ENCODE data around the gene KCNMA1. TPM values are rescaled to one million over a fixed set of nuclear protein-coding genes. Genes with fewer than 3 reads are reported as not detected.

The KCNMA1 gene
- total and polyA plus RNA-seq, 10 of the 15 experiments (the other 5 are each of a cell fraction or from before 2014, with no cell fraction given) = 8.5 to 77.0 (median 21.3) TPM

DNA sequence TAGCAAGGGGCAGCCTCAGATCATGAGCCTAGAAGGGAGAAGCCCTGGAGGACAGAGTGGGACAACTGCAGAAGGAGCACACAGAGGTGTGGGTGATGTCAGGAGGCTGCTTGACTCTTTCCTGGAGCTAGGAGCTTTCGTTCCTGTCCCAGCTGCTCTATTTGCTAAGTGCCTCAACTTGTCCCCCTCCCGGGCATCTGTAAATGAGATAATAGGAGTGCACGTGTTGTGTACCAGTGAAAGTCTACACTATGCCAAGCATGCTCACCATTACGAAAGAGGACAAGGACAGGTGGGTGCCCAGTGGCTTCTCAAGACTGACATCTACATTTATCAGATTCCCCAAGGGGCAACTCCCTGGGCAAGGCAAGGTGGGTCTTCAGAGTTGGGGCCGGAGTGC lies 162.7 kb downstream of the KCNMA1 start (continued):
- TF ChIP-seq CEBPB (IDR thresholded peaks at IDR 0.05; ENCODE audit: borderline replicate concordance in 1 of 2, low read depth in 2 of 2, low read length in 2 of 2) (no peak), TAF1 (IDR thresholded peaks at IDR 0.05; ENCODE audit: borderline replicate concordance, low read depth, low read length) (no peak), SMAD5 (IDR thresholded peaks at IDR 0.05; ENCODE audit: low read depth) (no peak), SMARCA5 (IDR thresholded peaks at IDR 0.05) (no peak), HDAC2 (IDR thresholded peaks at IDR 0.05) (no peak), ZNF622 (IDR thresholded peaks at IDR 0.05) (no peak), MYB (IDR thresholded peaks at IDR 0.05; ENCODE audit: borderline replicate concordance, low read depth, low read length) (no peak)

DNA sequence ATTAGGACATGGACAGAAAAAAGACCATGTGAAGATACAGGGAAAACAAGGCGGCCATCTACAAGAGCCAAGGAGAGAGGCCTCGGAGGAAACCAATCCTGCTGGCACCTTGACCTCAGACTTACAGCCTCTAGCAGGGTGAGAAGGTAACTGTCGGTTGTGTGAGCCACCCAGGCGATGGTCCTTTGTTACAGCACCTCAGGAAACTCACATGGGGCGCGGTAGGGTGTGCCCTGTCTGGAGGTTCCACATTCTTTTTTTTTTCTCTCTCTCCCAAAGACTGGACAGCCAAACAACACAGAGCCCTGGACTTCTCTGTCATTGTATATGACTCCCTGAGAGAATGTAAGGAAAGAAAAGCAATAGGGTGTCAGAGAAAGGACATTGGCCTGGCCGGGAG lies 163.2 kb downstream of the KCNMA1 start:
- intact Hi-C loops (cut with micrococcal nuclease; ENCODE audit: unreplicated experiment) = no loop called here
- no peak for FAIRE-seq
- Histone ChIP-seq H3K36me3 (ENCODE audit: control insufficient read depth in 2 of 2, insufficient read depth in 2 of 2, low read length in 1 of 2) (no peaks in the 10 kb centered on the region), H2AFZ (ENCODE audit: control insufficient read depth, low read depth, low read length) (no peak overlapping the region), H3K27me3 (replicated peaks in 1 of 2; ENCODE audit: control insufficient read depth in 2 of 2, insufficient read depth in 2 of 2, low read length in 1 of 2) (no peaks in the 10 kb centered on the region), H3K4me1 (ENCODE audit: control insufficient read depth, insufficient read depth, low read length) (no peaks in the 10 kb centered on the region), H3K4me2 (ENCODE audit: control insufficient read depth, insufficient read depth) (no peak overlapping the region), H4K20me1 (ENCODE audit: control insufficient read depth, insufficient read depth) (no peaks in the 10 kb centered on the region), H3K9me3 (replicated peaks; ENCODE audit: control insufficient read depth, insufficient read depth, low read length) (no peaks in the 10 kb centered on the region), H3K27ac (ENCODE audit: control insufficient read depth, insufficient read depth) (no peak overlapping the region), H3K79me2 (ENCODE audit: control insufficient read depth, insufficient read depth, low read length) (no peaks in the 10 kb centered on the region), H3K9ac (ENCODE audit: control insufficient read depth, insufficient read depth, low read length) (no peak overlapping the region), H3K4me3 (no peak overlapping the region)
- ATAC-seq = no peak
- ChIA-PET CTCF (no interaction called here), SMC1A (ENCODE audit: uncharacterized antibody, unreplicated experiment) (interaction anchor here (0.5 to 0.7 kb wide), 2 partner anchors 15 to 284 kb away, joined by 3 read pairs; no protein-coding TSS in a partner anchor), RAD21 (ENCODE audit: unreplicated experiment) (no interaction called here), POLR2A (no interaction called here)
- DNase-seq (ENCODE audit: low read depth, low spot score) = no peak
- no peak for TF ChIP-seq MEF2A (IDR thresholded peaks at IDR 0.05; ENCODE audit: insufficient read depth, low read depth, low read length)
- TF ChIP-seq, protein P1, sequence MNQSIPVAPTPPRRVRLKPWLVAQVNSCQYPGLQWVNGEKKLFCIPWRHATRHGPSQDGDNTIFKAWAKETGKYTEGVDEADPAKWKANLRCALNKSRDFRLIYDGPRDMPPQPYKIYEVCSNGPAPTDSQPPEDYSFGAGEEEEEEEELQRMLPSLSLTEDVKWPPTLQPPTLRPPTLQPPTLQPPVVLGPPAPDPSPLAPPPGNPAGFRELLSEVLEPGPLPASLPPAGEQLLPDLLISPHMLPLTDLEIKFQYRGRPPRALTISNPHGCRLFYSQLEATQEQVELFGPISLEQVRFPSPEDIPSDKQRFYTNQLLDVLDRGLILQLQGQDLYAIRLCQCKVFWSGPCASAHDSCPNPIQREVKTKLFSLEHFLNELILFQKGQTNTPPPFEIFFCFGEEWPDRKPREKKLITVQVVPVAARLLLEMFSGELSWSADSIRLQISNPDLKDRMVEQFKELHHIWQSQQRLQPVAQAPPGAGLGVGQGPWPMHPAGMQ (IDR thresholded peaks at IDR 0.05; ENCODE audit: borderline replicate concordance) = no peak
- TF ChIP-seq ZBED1 (IDR thresholded peaks at IDR 0.05; ENCODE audit: borderline replicate concordance) = no peak
- TF ChIP-seq, protein P2, sequence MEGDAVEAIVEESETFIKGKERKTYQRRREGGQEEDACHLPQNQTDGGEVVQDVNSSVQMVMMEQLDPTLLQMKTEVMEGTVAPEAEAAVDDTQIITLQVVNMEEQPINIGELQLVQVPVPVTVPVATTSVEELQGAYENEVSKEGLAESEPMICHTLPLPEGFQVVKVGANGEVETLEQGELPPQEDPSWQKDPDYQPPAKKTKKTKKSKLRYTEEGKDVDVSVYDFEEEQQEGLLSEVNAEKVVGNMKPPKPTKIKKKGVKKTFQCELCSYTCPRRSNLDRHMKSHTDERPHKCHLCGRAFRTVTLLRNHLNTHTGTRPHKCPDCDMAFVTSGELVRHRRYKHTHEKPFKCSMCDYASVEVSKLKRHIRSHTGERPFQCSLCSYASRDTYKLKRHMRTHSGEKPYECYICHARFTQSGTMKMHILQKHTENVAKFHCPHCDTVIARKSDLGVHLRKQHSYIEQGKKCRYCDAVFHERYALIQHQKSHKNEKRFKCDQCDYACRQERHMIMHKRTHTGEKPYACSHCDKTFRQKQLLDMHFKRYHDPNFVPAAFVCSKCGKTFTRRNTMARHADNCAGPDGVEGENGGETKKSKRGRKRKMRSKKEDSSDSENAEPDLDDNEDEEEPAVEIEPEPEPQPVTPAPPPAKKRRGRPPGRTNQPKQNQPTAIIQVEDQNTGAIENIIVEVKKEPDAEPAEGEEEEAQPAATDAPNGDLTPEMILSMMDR (IDR thresholded peaks at IDR 0.05 in 2 of 3, conservative IDR thresholded peaks at IDR 0.05 in 1 of 3; ENCODE audit: control insufficient read depth in 2 of 3, extremely low read depth in 1 of 3, insufficient read depth in 1 of 3, low read depth in 3 of 3, low read length in 3 of 3) = no peak
- TF ChIP-seq RELA (IDR thresholded peaks at IDR 0.05; ENCODE audit: borderline replicate concordance, partially characterized antibody) = no peak
- BruUV-seq (replicated peaks) = no TSS peak
- in situ Hi-C loops (cut with MboI) = no loop called here
- WGBS (ENCODE audit: insufficient coverage, insufficient replicate concordance, low lambda C conversion rate, missing lambda C conversion rate) = 59% methylated on average over 7 of the region's 7 CpGs
